ENCODE measurements around the gene FAT2.
A peak's percentile ranks its signal among the peaks of the same experiment; 100 is the strongest.
"Not testable (repeated sequence)": the region's sequence is repeated elsewhere in the genome, so short reads cannot be mapped to it uniquely, and the experiment has no call there.

The FAT2 gene

GRCh38 chr5:151579146-151579545 lies 12.0 kb downstream of the FAT2 start:
- not testable (repeated sequence) for H3K27ac Mint-ChIP-seq, H3K4me3 Mint-ChIP-seq, DNase-seq, ATAC-seq, H3K9me3 Mint-ChIP-seq, H3K27me3 Mint-ChIP-seq
- H3K4me1 Mint-ChIP-seq, result peaks cover 17% of the 10 kb centered on the region

- Mint-ChIP-seq H3K4me1 (peaks cover 17% of the 10 kb centered on the region), H3K27ac (no peak overlapping the region), H3K9me3 (no peaks in the 10 kb centered on the region), H3K4me3 (no peak overlapping the region), H3K27me3 (no peaks in the 10 kb centered on the region)
- ATAC-seq, result no peak
- DNase-seq, result no peak
These were observed 12.7 kb downstream of the FAT2 start for GRCh38 chr5:151578326-151579025.

- peak overlapping the region in 1 of 2 donors; percentile 1 for H3K4me3 Mint-ChIP-seq
These were observed 13.6 kb downstream of the FAT2 start for GRCh38 chr5:151577566-151577965.

GRCh38 chr5:151574444-151574996 lies 16.6 kb downstream of the FAT2 start:
- Mint-ChIP-seq H3K27ac (no peak overlapping the region), H3K27me3 (no peaks in the 10 kb centered on the region), H3K4me3 (no peak overlapping the region), H3K9me3 (no peaks in the 10 kb centered on the region), H3K4me1 (peaks cover 17% of the 10 kb centered on the region)
- ATAC-seq (no peak), DNase-seq (no peak)

More at GRCh38 chr5:151577566-151577965, 13.6 kb downstream of the FAT2 start:
- peak; percentile 55 for ATAC-seq
- Mint-ChIP-seq H3K27me3 (no peaks in the 10 kb centered on the region), H3K4me1 (peaks cover 17% of the 10 kb centered on the region), H3K27ac (peak overlapping the region in 1 of 2 donors; percentile 60), H3K9me3 (no peaks in the 10 kb centered on the region)
- no peak for DNase-seq

GRCh38 chr5:151572657-151573368 lies 18.3 kb downstream of the FAT2 start:
- H3K27me3 Mint-ChIP-seq, result no peaks in the 10 kb centered on the region
- no peak for ATAC-seq
- peaks cover 21% of the 10 kb centered on the region for H3K4me1 Mint-ChIP-seq
- H3K4me3 Mint-ChIP-seq, result no peak overlapping the region
- H3K9me3 Mint-ChIP-seq, result no peaks in the 10 kb centered on the region
- no peak for DNase-seq
- no peak overlapping the region for H3K27ac Mint-ChIP-seq

GRCh38 chr5:151571270-151572173 lies 19.6 kb downstream of the FAT2 start:
- Mint-ChIP-seq H3K4me1 (peaks cover 10% of the 10 kb centered on the region), H3K4me3 (no peak overlapping the region), H3K27ac (no peak overlapping the region), H3K9me3 (no peaks in the 10 kb centered on the region), H3K27me3 (no peaks in the 10 kb centered on the region)
- peak; percentile 24 for ATAC-seq
- no peak for DNase-seq

GRCh38 chr5:151570512-151571269 lies 20.4 kb downstream of the FAT2 start:
- no peak for DNase-seq
- Mint-ChIP-seq H3K4me1 (peaks cover 10% of the 10 kb centered on the region), H3K4me3 (no peak overlapping the region), H3K9me3 (no peaks in the 10 kb centered on the region), H3K27ac (peak overlapping the region in 1 of 2 donors; percentile 54), H3K27me3 (no peaks in the 10 kb centered on the region)
- ATAC-seq, result no peak

- H3K27me3 Mint-ChIP-seq, result no peaks in the 10 kb centered on the region
- DNase-seq (no peak), ATAC-seq (no peak)
- no peak overlapping the region for H3K4me3 Mint-ChIP-seq
- no peaks in the 10 kb centered on the region for H3K9me3 Mint-ChIP-seq
- H3K27ac Mint-ChIP-seq, result no peak overlapping the region
- peaks cover 10% of the 10 kb centered on the region for H3K4me1 Mint-ChIP-seq
These were observed 21.1 kb downstream of the FAT2 start for GRCh38 chr5:151570058-151570457.

GRCh38 chr5:151569132-151570046 lies 21.7 kb downstream of the FAT2 start:
- ATAC-seq, result peak; percentile 61

GRCh38 chr5:151568036-151568435 lies 23.1 kb downstream of the FAT2 start:
- peaks cover 10% of the 10 kb centered on the region for H3K4me1 Mint-ChIP-seq
- ATAC-seq (no peak), DNase-seq (no peak)
- H3K9me3 Mint-ChIP-seq, result no peaks in the 10 kb centered on the region
- H3K4me3 Mint-ChIP-seq, result no peak overlapping the region
- no peak overlapping the region for H3K27ac Mint-ChIP-seq
- no peaks in the 10 kb centered on the region for H3K27me3 Mint-ChIP-seq

More at GRCh38 chr5:151569132-151570046, 21.7 kb downstream of the FAT2 start:
- Mint-ChIP-seq H3K27me3 (no peaks in the 10 kb centered on the region), H3K4me1 (peaks cover 10% of the 10 kb centered on the region), H3K4me3 (no peak overlapping the region), H3K9me3 (no peaks in the 10 kb centered on the region), H3K27ac (peak overlapping the region in 1 of 2 donors; percentile 21)
- DNase-seq, result no peak

- Mint-ChIP-seq H3K27ac (no peak overlapping the region), H3K4me3 (no peak overlapping the region), H3K27me3 (no peaks in the 10 kb centered on the region), H3K4me1 (peaks cover 10% of the 10 kb centered on the region), H3K9me3 (no peaks in the 10 kb centered on the region)
- ATAC-seq (no peak), DNase-seq (no peak)
These were observed 25.2 kb downstream of the FAT2 start for GRCh38 chr5:151565971-151566370.

- no peak for ATAC-seq
- Mint-ChIP-seq H3K4me1 (no peaks in the 10 kb centered on the region), H3K27ac (no peak overlapping the region)
These were observed 29.0 kb downstream of the FAT2 start for GRCh38 chr5:151562019-151562707.

GRCh38 chr5:151557951-151558350 lies 33.2 kb downstream of the FAT2 start:
- DNase-seq (no peak), ATAC-seq (no peak)
- H3K9me3 Mint-ChIP-seq, result no peaks in the 10 kb centered on the region
- H3K27ac Mint-ChIP-seq, result no peak overlapping the region
- H3K4me1 Mint-ChIP-seq, result no peaks in the 10 kb centered on the region
- no peaks in the 10 kb centered on the region for H3K27me3 Mint-ChIP-seq
- no peak overlapping the region for H3K4me3 Mint-ChIP-seq

More at GRCh38 chr5:151562019-151562707, 29.0 kb downstream of the FAT2 start:
- H3K27me3 Mint-ChIP-seq, result no peaks in the 10 kb centered on the region
- H3K9me3 Mint-ChIP-seq, result no peaks in the 10 kb centered on the region
- no peak overlapping the region for H3K4me3 Mint-ChIP-seq
- no peak for DNase-seq
